ENCODE results near the gene ST8SIA2.
"Not testable (repeated sequence)": the region's sequence is repeated elsewhere in the genome, so short reads cannot be mapped to it uniquely, and the experiment has no call there.

Gene ST8SIA2

DNA sequence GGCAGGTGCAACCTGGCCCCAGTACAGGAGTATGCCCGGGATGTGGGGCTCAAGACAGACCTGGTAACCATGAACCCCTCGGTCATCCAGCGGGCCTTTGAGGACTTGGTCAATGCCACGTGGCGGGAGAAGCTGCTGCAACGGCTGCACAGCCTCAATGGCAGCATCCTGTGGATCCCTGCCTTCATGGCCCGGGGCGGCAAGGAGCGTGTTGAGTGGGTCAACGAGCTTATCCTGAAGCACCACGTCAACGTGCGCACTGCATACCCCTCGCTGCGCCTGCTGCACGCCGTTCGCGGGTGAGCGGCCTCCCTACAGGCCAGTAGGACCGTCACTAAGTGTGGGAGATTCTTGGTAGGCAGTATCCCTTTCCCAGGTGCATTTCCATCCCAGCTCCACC, 51.0 kb downstream of the ST8SIA2 start:
- DNase-seq = no peak

DNA sequence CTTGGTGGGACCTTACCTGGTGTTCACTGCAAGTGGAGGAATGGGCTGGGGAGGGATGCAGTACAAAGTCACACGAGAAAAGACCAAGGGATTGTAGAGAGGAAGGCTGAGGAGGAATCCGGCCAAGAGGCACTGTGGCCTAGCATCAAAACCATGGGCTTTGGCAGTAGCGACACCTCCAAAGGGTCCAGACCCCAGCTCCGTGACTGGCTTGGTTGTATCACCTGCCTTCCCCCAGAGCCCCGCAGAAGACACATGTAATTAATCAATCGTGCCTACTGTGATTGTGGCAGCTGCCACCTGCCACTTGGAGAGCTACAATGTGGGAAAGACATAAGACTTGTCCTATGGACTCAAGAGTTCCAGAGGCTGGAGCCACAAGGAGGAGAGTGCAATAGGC, 54.7 kb downstream of the ST8SIA2 start:
- DNase-seq = no peak

DNA sequence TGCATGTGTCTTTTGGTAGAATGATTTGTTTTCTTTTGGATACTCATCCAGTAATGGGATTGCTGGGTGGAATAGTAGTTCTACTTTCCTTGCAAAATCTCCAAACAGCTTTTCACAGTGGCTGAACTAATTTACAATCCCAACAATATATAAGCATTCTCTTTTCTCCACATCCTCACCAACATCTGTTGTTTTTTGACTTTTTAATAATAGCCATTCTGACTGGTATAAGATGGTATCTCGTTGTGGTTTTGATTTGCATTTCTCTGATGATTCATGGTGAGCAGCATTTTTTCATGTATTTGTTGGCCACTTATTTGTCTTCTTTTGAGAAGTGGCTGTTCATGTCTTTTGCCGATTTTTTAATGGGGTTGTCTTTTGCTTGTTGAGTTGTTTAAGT, 55.8 kb downstream of the ST8SIA2 start:
- no peak for DNase-seq

DNA sequence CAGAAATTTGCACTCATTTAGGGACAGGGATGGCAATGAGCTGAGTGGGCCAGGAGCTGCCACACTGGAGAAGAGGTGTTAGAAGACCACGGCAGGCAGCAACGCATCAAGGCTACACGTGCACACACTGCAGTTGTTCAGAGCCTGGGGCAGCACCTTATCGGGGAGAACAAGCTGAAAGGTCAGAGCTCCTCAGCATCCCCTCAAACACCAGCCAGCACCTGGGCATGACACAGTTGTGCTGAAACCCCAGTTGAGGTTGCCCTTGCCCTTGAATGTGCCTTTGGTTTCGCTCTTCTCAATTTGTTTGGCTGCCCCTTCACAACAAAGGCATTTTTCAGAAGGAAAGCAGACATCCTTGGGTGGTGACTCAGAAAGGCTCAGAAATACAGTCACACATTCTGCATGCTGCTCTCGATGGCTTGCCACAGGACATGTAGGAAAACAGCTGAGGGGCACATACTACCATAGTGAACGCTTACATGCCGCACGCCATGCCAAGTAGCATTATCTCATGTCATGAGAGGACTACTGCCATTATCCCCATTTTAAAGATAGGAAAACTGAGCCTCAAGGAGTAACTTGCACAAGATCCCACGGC, 57.6 kb downstream of the ST8SIA2 start:
- DNase-seq = no peak

DNA sequence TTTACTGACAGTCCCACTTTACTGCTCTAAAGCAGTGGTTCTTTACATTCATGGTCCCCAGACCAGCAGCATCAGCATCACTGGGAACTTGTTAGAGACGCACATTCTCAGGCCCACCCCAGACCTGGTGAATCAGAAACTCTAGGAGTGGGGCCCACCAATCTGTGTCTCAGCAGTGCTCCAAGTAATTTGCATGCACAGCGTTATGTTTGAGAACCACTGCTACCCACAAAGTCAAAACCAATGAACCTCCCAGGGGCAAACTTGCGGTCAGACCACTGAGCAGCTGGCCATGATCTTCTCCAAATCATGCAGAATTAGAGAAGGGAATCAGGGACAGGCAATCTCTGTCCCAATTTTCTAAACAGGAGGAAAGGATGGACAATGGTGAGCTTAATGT, 58.5 kb downstream of the ST8SIA2 start:
- no peak for DNase-seq

DNA sequence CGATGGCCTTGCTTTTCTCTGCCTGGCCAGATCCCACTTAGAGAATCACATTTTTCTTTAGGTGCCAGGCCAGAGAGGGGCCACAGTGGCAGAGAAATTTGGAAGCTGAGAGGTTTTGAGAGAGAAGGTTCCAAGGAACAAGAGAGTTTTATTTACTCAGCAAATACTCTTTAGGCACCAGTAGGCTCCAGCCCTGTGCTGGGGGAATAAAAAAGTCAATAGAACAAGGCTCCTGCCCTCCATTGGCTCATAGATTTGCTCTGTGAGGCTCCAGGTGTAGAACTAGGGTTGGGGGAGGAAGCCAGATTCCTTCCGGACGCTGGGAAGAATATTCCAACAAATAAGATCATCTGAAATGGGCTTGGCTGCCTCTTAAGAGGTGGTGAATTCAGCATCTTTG, 59.9 kb downstream of the ST8SIA2 start:
- no peak for DNase-seq

DNA sequence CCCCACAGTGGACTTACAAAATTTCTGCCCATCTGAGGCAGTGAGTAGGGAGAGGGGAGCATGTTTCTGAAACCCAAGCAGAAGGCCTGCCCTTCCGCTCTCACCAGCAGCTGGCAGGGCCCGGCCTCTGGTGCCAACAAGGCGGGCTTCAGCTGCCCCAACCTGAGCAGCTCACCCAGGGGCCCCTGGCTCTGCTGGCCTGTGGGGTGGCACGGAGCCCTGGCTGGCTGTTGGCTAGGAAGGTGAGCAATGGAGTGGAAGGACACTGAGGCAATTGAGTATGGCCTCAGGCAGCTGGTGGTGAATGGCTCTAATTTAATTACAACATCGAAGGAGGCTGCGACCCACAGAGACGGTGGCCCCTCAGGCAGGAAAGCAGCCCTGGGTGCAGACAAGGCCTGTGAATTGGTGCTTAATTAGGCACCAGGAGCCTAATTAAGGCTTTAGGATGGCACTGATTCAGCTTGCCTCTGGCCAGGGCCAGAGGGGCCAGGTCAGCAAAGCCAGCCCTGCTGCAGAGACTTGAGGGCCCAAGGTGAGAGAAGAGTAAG, 60.9 kb downstream of the ST8SIA2 start:
- no peak for DNase-seq

DNA sequence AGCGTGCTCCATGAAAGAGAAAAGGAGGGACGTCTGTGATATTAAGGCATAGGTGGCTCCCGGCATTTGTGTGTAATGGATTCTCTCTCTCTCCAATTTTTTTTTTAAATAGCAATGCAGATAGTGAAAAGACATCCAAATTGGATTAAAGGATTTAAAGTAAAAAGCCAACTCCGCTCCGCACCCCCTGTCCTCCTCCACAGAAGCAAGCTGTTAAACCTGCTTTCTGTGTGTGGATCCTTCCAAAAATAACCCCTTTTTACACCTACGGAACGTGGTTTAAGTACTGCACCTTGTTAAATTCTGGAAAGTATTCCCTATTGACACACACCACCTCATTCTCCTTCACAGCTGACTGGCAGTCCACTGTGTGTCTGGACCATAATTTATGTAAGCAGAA, 61.6 kb downstream of the ST8SIA2 start:
- no peak for DNase-seq

DNA sequence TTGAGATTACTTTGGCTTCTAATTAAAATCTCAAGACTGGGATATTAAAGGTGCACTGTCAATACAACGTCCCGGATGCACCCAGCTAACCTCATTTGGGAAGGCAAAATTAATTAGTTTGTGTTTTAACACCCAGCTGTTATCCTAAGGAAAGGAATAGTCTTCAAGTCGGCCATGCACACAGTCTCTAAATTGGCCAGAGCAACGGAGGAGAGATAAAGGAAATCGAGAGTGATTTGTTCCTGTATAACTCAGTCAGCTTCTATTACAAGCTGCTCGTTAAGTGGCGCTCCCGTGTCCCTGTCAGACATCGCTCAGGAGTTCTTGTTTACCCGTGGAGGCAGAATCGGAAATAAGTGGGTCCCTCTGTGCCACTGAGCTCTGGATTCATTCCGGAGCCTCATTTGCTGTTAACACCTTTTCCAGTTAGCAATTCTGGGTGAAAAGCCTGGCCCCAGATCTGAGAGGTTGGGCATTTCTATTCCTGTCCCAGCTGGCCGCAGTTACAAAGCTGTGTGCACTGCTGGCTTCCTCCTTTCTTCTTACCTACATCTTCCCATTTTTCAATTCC, 63.9 kb downstream of the ST8SIA2 start:
- DNase-seq = no peak

DNA sequence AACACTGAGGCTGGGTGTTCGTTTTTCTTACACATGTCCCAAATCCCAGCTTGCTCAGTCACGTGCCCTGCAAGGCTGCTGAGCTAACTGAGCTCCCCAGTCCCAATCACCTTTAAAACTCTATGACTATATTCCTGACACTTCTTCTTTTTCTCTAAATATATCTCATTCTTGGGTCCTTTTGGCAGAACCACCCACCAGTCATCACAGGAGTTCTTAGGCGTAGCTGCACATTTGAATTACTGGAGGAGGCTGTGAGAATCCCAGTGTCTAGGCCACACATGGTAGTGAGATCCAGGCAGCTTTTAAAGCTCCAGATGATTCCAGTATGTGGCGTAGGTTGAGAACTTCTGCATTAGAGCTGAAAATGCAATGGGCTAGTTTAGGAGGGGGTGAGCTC, 66.3 kb downstream of the ST8SIA2 start:
- no peak for DNase-seq

DNA sequence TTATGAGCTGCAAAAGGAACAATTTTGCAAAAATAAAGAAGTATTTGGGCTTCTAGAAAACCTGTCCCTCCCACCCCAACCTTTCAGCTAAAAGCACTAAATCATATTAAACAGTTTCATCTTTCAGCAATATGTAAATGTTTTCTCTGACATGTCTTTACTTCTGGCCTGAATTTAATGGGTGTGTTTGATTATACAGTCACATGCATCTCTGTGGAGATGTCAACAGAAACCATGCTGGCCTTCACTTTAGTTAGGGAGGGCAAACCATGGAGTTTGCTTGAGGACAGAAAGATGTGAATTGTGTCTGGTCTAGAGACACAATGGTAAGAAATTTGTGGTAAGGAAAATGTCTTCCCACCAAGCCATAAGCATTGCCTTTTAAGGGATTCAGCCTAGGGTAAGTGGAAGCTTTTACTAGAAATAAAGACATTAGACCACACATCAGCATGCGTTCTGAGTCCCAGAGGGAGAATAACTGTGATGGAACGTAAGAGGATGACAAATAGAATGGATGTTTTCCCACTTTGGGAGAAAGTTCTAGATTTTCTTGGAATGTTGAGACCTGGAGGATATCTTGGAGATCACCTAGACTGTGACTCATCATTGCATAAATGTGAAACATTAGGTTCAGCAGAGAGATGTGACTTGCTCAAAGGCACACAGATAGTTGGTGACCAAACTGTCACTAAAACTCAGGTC, 68.9 kb downstream of the ST8SIA2 start:
- no peak for DNase-seq

DNA sequence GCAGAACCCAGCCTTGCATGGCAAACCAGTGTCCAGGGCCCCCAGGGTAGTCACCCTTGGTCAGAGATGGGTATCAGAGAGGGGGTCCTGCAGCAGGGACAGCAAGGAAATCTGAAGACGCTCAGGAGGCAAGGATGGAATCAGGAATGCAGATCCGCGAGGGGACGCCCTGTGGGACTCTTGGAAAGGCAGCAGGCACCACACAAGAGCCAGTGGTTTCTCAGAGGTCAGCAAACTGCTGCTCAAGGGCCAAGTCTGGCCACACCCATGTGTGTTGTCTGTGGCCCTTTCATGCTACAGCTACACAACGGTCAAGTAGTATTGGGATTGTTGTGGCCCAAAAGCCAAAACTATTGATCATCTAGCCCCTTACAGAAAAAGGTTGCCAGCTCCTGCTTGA, 69.7 kb downstream of the ST8SIA2 start:
- DNase-seq = no peak

DNA sequence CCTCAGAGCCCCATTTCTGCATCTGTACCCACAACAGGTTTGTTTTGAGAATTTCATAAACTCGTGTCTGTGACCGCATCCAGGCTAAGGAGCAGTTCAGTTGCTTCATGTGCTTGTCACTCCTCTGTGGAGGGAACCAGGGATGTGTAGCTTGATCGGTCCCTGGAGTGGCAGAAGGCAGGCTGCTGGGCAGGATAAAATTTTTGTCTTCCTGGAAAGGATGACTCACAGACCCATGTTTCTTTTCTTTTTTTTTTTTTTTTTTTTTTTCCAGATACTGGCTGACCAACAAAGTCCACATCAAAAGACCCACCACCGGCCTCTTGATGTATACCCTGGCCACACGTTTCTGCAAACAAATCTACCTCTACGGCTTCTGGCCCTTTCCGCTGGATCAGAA, 70.1 kb downstream of the ST8SIA2 start:
- no peak for DNase-seq

DNA sequence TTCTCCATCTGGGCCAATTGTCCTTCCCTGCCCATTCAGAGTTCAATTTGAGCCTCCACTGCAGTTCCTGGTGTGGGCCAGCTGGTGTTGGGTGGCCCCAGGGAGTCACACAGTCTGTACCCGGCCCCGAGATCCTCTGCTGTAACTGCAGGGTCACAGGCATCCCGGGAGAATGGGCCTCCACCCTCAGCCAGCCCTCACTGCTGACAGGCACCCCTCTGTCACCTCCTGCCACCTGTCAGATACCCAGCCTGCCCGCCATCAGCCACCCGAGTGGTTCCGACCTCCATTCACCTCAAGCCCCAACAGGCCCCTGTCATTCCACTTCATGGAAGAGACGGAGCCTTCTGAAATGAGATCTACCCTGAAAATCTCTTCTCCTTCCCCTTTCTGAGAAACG, 73.2 kb downstream of the ST8SIA2 start:
- no peak for DNase-seq

DNA sequence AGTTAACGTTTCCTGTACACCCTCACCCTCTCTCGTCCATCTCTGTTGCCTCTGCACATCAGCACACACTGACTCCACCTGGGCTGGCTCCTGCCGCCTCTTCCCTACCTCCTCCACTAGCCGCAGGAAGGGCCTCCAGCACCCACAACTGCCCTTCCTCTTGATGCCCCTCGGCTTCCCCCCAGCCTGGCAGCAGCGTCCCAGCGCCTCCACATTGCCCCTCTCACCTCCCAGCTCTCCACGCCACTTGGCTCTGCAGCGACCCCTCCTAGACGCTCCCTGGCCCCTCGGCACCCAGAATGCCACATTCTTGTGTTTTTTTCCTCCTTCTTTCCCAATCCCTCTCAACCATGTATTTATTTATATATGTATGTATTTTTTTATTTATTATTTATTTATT, 73.6 kb downstream of the ST8SIA2 start:
- no peak for DNase-seq

DNA sequence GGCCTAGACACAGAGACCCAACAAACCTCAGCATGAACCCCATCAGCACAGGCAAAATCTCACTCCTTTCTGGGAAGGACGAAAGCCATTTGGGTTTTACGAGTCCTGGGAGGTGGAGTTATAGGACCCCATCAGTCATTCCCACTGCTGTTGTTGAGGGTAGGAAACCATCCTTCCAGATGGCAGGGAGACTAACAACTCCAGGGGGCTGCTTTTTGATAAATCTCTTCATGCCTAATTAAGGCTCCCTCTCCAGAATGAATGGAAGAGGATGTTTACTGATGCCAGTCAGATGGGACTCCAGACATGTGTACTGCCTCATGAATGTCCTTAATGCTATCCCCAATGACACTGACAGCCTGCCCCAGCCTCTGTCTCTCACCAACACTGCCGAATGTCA, 75.3 kb downstream of the ST8SIA2 start:
- no peak for DNase-seq

DNA sequence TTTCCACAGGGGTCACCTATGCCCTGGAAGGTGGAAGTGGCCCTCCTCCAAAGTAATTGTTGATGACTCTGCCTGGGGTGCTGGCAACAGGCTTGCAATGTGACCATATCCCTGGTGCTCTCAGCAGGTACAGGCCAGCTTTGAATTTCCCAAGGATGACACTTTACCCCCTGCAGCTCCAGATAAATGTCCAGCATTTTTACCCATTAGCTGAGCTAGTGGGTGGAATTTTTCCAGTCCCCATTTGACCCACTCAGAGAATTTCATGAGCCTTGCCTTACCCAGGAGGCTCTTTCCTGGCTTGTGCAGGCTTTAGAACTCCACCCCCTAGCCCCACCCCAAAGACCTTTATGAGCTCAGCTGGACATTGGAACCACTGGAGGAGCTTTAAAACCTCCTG, 77.6 kb downstream of the ST8SIA2 start:
- no peak for DNase-seq

DNA sequence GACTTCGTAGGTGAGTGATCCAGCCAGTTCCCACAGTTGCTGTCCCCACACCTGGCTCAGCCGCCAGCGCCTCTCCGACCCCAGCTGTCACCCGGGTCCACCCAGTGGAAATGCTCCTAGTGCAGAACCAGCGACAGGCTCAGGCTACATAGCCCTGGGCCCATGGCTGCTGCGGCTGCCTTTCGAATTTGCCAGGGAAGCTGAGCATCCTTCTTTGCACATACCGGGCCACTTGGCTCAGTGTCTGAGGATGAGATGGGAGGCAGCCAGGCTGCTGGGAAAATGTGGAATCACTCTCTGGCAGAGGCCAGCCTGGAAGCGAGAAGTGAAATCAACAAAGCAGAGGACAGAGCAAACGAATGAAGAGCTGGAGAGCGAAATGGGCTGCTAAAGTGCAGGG, 80.1 kb downstream of the ST8SIA2 start:
- DNase-seq = no peak

DNA sequence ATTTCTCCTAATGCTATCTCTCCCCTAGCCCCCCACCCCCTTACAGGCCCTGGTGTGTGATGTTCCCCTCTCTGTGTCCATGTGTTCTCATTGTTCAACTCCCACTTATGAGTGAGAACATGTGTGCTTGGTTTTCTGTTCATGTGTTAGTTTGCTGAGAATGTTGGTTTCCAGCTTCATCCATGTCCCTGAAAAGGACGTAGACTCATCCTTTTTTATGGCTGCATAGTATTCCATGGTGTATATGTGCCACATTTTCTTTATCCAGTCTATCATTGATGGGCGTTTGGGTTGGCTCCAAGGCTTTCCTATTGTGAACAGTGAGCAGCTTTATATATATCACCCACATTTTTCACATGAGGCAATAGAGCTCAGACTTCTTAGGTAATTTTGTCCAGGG, 86.0 kb downstream of the ST8SIA2 start:
- not testable (repeated sequence) for DNase-seq

DNA sequence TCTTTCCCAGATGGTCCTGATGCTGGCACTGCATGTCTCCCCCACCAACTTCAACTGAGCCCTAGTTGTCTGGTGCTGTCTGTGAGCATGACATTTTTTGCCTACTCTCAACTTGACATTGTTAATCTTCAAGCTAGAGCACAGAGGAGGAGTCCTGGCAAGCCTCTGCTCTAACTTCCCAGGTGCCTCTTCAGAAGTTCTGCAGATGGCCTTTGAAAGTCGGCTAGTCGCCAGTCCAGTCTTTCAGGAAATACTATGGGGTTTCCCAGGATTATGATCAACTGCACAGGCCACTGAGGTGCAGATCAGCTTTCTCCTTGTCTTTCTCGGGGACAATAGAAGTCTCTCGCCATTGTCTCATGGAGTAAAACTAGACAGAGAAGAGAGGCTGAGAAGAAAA, 86.7 kb downstream of the ST8SIA2 start:
- DNase-seq = no peak

DNA sequence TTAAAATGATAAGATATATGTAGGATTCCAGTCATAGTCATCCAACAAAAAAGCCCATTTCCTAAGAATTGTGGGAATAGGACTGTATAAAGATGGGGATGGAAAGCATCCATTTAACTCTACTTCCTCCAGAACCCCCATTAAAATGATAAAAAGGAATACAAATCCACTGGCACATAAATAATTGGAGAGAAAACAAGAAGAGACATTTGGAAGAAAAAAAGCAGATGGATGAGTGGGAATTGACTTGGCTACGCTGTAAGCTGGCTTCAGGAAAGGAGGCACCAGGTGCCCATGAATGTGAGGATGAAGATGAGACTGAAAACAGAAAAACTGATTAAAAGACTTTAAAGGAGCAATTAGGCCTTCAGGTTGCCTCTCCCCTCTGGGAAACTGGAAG, 91.8 kb downstream of the ST8SIA2 start:
- no peak for DNase-seq

DNA sequence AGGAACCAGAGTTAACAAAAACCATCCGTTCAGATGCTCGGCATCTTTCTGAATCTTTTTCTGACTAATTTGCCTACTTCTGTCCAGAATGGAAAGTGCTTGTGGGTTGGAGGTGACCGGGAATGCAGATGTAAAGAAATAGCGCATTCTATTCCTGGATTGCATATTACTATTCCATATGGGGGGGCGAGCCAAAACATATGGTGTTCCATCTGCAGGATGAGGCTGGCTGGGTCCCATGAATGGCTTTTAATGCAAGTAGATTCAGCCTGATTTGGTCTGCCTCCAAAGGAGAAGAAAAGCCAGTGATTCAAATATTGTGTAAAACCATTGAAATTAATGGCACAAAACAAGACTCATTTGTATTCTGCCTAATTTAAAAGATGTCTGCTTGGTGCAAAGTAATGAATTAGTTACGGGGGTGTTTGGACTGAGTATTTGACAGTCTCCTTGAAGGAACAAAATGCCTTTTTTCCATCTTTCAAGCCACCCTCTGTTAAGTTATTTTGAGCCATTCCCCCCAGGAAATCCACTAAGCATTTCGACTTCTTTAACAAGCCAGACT, 99.0 kb downstream of the ST8SIA2 start:
- no peak for DNase-seq

DNA sequence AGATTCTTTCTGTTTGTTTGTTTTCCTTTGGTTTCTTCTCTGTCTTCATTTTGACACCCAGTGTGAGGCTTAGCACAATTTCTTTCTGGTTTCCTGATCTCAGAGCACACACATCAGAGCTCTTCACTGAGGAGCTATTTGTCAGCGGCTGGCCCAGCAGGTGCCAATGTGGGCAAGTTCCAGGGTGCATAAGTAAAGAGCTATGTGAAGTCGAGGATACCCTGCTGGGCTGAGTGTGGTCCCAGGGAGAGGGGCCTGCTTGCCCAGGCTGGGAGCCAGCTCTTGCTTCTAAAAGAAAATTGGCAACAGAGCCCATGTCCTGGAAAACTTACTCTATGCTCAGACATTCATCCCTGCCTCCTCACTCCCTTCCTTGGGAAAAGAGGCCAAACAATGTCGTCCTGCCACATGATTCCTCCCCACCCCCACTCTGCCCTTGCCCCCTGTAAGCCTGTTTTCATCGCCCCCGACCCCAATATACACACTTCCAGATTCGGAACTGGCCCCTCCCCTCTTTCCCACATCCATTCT, 101.2 kb downstream of the ST8SIA2 start:
- no peak for DNase-seq

DNA sequence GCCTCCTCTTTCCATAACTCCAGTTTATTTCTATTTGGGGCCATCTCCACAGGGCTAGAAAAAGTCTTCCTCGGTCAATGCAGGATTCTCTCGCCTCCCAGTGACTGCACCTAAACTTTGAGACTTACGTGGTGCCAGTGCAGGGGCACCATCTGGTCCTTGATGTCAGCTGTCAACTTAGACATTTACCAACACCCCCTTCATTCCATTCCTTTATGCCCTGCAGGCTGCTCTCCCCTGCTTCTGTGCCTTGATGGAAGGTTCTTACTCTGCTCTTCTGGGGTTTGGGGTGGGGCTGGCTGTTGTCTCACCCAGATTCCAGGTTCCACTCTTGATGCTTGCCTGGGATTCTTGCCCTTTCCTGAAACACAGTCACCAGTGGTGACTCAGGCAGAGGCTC, 101.8 kb downstream of the ST8SIA2 start:
- no peak for DNase-seq

Measured in CD4-positive, alpha-beta T cell treated with Interleukin-15 for 1 hour (primary cell).